HFF-Myc (cell line): Measurements from ENCODE around the gene SLC17A6.

Experiments used
- DNase-seq: peaks from one replicate; pipeline ENCODE4 v3.0.0-alpha.2; 2011; ENCODE audit warnings: low read depth; ENCODE audit errors: extremely low read depth
- H3K4me3 ChIP-seq: replicated peaks from 2 replicates; pipeline ENCODE4 v1.5.1; 2011; ENCODE audit warnings: low read depth, mild to moderate bottlenecking, control low read depth, low read length
- CTCF ChIP-seq: IDR thresholded peaks from 2 replicates; pipeline ENCODE4 v1.5.1; 2012; ENCODE audit warnings: mild to moderate bottlenecking, low read depth, low read length, control low read depth; ENCODE audit errors: missing control alignments

SLC17A6 gene

GRCh38 chr11:22407921-22408320, 69.7 kb downstream of the SLC17A6 start:
- DNase-seq: no peak
- TF ChIP-seq CTCF: no peak
- no peak overlapping the region for H3K4me3 ChIP-seq

GRCh38 chr11:22415476-22415875, 77.3 kb downstream of the SLC17A6 start:
- TF ChIP-seq CTCF: no peak
- DNase-seq: no peak
- H3K4me3 ChIP-seq: no peak overlapping the region

- DNase-seq: no peak
- H3K4me3 ChIP-seq: no peak overlapping the region
- TF ChIP-seq CTCF: no peak
Observed at GRCh38 chr11:22416462-22416861, 78.3 kb downstream of the SLC17A6 start.

DNA sequence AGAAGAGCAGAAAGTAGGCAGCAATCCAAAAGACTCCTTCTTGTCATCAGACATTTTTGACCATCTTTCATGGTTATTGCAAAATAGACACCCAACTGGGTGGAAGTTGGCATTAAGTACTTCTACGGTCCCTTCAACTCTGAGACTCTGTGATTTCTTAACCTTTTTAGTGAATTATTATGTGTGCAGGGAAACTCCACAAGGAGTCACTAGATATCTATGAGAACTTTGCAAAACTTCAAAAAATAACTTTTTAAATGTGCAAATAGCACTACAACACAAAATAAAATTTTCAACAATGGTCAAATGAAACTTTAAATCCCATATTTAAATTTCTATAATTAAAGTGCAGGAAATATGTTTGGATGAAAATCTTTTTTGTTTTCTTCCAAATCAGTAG, 88.7 kb downstream of the SLC17A6 start:
- no peak for TF ChIP-seq CTCF
- no peak for DNase-seq
- H3K4me3 ChIP-seq: no peak overlapping the region
